ENCODE results near the gene RNF43. TPM values are rescaled to one million over a fixed set of nuclear protein-coding genes. Genes with fewer than 3 reads are reported as not detected.

Gene RNF43
- total RNA-seq, 1 donor from 2014 or later, result not detected

GRCh38 chr17:58421711-58422110, 4.4 kb upstream of the RNF43 start:
- peaks cover 4% of the 10 kb centered on the region for H3K4me1 Mint-ChIP-seq (ENCODE audit: low read depth, unreplicated experiment)
- no peaks in the 10 kb centered on the region for H3K27me3 Mint-ChIP-seq (ENCODE audit: unreplicated experiment)
- H3K4me3 Mint-ChIP-seq (ENCODE audit: unreplicated experiment), result no peak overlapping the region

GRCh38 chr17:58420827-58421226, 3.5 kb upstream of the RNF43 start:
- Mint-ChIP-seq H3K27ac (ENCODE audit: unreplicated experiment) (no peak overlapping the region), H3K36me3 (ENCODE audit: unreplicated experiment) (no peaks in the 10 kb centered on the region), H3K4me3 (ENCODE audit: unreplicated experiment) (no peak overlapping the region), H3K9me3 (ENCODE audit: unreplicated experiment) (no peaks in the 10 kb centered on the region), H3K4me1 (ENCODE audit: low read depth, unreplicated experiment) (peaks cover 4% of the 10 kb centered on the region), H3K27me3 (ENCODE audit: unreplicated experiment) (no peaks in the 10 kb centered on the region)
- no peak for TF ChIP-seq CTCF (IDR thresholded peaks at IDR 0.05; ENCODE audit: partially characterized antibody, unreplicated experiment)
- DNase-seq, result no peak

More at GRCh38 chr17:58421711-58422110, 4.4 kb upstream of the RNF43 start:
- no peak for TF ChIP-seq CTCF (IDR thresholded peaks at IDR 0.05; ENCODE audit: partially characterized antibody, unreplicated experiment)
- Mint-ChIP-seq H3K36me3 (ENCODE audit: unreplicated experiment) (no peaks in the 10 kb centered on the region), H3K27ac (ENCODE audit: unreplicated experiment) (no peak overlapping the region), H3K9me3 (ENCODE audit: unreplicated experiment) (no peaks in the 10 kb centered on the region)
- DNase-seq, result no peak

GRCh38 chr17:58416937-58417299, 416 bp downstream of the RNF43 start:
- no peak overlapping the region for H3K27ac Mint-ChIP-seq (ENCODE audit: unreplicated experiment)
- DNase-seq, result no peak
- no peaks in the 10 kb centered on the region for H3K36me3 Mint-ChIP-seq (ENCODE audit: unreplicated experiment)
- H3K4me3 Mint-ChIP-seq (ENCODE audit: unreplicated experiment), result no peak overlapping the region
- no peaks in the 10 kb centered on the region for H3K9me3 Mint-ChIP-seq (ENCODE audit: unreplicated experiment)
- H3K4me1 Mint-ChIP-seq (ENCODE audit: low read depth, unreplicated experiment), result peaks cover 4% of the 10 kb centered on the region
- no peaks in the 10 kb centered on the region for H3K27me3 Mint-ChIP-seq (ENCODE audit: unreplicated experiment)
- no peak for TF ChIP-seq CTCF (IDR thresholded peaks at IDR 0.05; ENCODE audit: partially characterized antibody, unreplicated experiment)

GRCh38 chr17:58416396-58416795, 938 bp downstream of the RNF43 start:
- no peaks in the 10 kb centered on the region for H3K36me3 Mint-ChIP-seq (ENCODE audit: unreplicated experiment)
- no peak overlapping the region for H3K27ac Mint-ChIP-seq (ENCODE audit: unreplicated experiment)
- peak overlapping the region; percentile 8 for H3K4me3 Mint-ChIP-seq (ENCODE audit: unreplicated experiment)
- no peaks in the 10 kb centered on the region for H3K9me3 Mint-ChIP-seq (ENCODE audit: unreplicated experiment)
- peaks cover 4% of the 10 kb centered on the region for H3K4me1 Mint-ChIP-seq (ENCODE audit: low read depth, unreplicated experiment)
- no peak for DNase-seq
- TF ChIP-seq CTCF (IDR thresholded peaks at IDR 0.05; ENCODE audit: partially characterized antibody, unreplicated experiment), result no peak
- no peaks in the 10 kb centered on the region for H3K27me3 Mint-ChIP-seq (ENCODE audit: unreplicated experiment)

- Mint-ChIP-seq H3K9me3 (ENCODE audit: unreplicated experiment) (no peaks in the 10 kb centered on the region), H3K4me1 (ENCODE audit: low read depth, unreplicated experiment) (peaks cover 4% of the 10 kb centered on the region), H3K27ac (ENCODE audit: unreplicated experiment) (no peak overlapping the region), H3K4me3 (ENCODE audit: unreplicated experiment) (no peak overlapping the region), H3K27me3 (ENCODE audit: unreplicated experiment) (no peaks in the 10 kb centered on the region), H3K36me3 (ENCODE audit: unreplicated experiment) (no peaks in the 10 kb centered on the region)
- no peak for TF ChIP-seq CTCF (IDR thresholded peaks at IDR 0.05; ENCODE audit: partially characterized antibody, unreplicated experiment)
- peak; percentile 49 for DNase-seq
Observed at GRCh38 chr17:58415371-58416055, 1.8 kb downstream of the RNF43 start.
